ENCODE data around the gene NDUFB2.
"Not testable (repeated sequence)": the region's sequence is repeated elsewhere in the genome, so short reads cannot be mapped to it uniquely, and the experiment has no call there.

Gene NDUFB2

GRCh38 chr7:140661124-140661523, 35.4 kb upstream of the NDUFB2 start:
- Mint-ChIP-seq H3K27me3 (peaks cover 14% of the 10 kb centered on the region), H3K36me3 (ENCODE audit: insufficient read depth) (peaks cover 4% of the 10 kb centered on the region), H3K4me1 (peaks cover 12% of the 10 kb centered on the region), H3K27ac (ENCODE audit: low read depth) (no peak overlapping the region), H3K4me3 (no peak overlapping the region), H3K9me3 (no peaks in the 10 kb centered on the region)
- ATAC-seq (replicated peaks; ENCODE audit: extremely low read depth, poor library complexity, severe bottlenecking) (no peak), DNase-seq (ENCODE audit: low spot score in 2 of 2) (no peak)

DNA sequence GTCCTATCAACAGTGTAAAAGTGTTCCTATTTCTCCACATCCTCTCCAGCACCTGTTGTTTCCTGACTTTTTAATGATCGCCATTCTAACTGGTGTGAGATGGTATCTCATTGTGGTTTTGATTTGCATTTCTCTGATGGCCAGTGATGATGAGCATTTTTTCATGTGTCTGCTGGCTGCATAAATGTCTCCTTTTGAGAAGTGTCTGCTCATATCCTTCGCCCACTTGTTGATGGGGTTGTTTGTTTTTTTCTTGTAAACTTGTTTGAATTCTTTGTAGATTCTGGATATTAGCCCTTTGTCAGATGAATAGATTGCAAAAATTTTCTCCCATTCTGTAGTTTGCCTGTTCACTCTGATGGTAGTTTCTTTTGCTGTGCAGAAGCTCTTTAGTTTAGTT, 33.6 kb upstream of the NDUFB2 start:
- H3K9me3 Mint-ChIP-seq; ATAC-seq (replicated peaks; ENCODE audit: extremely low read depth, poor library complexity, severe bottlenecking); H3K27ac Mint-ChIP-seq (ENCODE audit: low read depth); H3K4me3 Mint-ChIP-seq; DNase-seq (ENCODE audit: low spot score in 2 of 2); H3K4me1 Mint-ChIP-seq; H3K36me3 Mint-ChIP-seq (ENCODE audit: insufficient read depth): not testable (repeated sequence)
- peaks cover 14% of the 10 kb centered on the region for H3K27me3 Mint-ChIP-seq

DNA sequence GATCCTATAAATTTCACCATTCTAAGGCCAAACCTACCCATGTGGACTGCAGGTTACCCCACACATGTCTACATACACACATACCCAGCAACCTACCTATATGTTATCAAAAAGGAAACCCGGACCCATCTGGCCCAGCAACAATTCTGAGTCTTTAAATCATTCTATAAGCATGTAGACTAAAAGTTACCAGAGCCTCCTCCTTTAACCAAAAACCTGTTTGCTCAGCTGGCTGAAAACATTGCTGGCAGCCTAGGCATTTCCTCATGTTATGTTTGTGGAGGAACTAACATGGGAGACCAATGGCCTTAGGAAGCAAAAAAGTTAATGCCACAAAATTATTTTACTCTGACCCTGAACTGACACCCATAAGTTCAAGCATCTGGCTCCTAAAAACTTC, 29.0 kb upstream of the NDUFB2 start:
- no peak for ATAC-seq (replicated peaks; ENCODE audit: extremely low read depth, poor library complexity, severe bottlenecking)
- no peak for DNase-seq (ENCODE audit: low spot score in 2 of 2)
- H3K36me3 Mint-ChIP-seq (ENCODE audit: insufficient read depth): peaks cover 6% of the 10 kb centered on the region
- H3K4me3 Mint-ChIP-seq: no peak overlapping the region
- H3K27me3 Mint-ChIP-seq: peaks cover 14% of the 10 kb centered on the region
- no peaks in the 10 kb centered on the region for H3K4me1 Mint-ChIP-seq
- no peak overlapping the region for H3K27ac Mint-ChIP-seq (ENCODE audit: low read depth)
- no peaks in the 10 kb centered on the region for H3K9me3 Mint-ChIP-seq

- Mint-ChIP-seq H3K4me1 (no peaks in the 10 kb centered on the region), H3K4me3 (no peak overlapping the region), H3K27me3 (peaks cover 14% of the 10 kb centered on the region), H3K36me3 (ENCODE audit: insufficient read depth) (peaks cover 7% of the 10 kb centered on the region), H3K27ac (ENCODE audit: low read depth) (no peak overlapping the region), H3K9me3 (no peaks in the 10 kb centered on the region)
- ATAC-seq (replicated peaks; ENCODE audit: extremely low read depth, poor library complexity, severe bottlenecking): no peak
- DNase-seq (ENCODE audit: low spot score in 2 of 2): no peak
These were observed 27.9 kb upstream of the NDUFB2 start for GRCh38 chr7:140668641-140669040.

DNA sequence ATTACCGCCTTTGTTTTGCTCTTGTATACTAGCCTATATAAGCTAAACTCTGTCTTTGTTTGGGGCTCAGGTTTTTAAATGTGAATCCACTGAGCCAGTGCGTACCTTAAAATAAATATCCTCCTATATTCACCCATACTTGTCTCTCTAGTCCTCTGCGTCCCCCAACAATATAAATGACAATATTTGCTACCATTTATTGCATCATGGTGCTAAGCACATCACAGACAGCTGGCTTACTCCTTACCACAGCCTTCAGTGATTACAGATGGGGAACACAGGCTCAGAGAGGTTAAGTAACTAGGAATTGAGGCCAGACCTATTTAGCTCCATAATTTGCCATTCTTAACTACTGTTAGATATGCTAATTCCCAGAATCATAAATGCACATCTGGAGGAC, 27.2 kb upstream of the NDUFB2 start:
- Mint-ChIP-seq H3K9me3 (no peaks in the 10 kb centered on the region), H3K27ac (ENCODE audit: low read depth) (no peak overlapping the region), H3K36me3 (ENCODE audit: insufficient read depth) (peaks cover 5% of the 10 kb centered on the region), H3K27me3 (peaks cover 14% of the 10 kb centered on the region), H3K4me1 (peaks cover 4% of the 10 kb centered on the region), H3K4me3 (no peak overlapping the region)
- DNase-seq (ENCODE audit: low spot score in 2 of 2): no peak
- no peak for ATAC-seq (replicated peaks; ENCODE audit: extremely low read depth, poor library complexity, severe bottlenecking)

DNA sequence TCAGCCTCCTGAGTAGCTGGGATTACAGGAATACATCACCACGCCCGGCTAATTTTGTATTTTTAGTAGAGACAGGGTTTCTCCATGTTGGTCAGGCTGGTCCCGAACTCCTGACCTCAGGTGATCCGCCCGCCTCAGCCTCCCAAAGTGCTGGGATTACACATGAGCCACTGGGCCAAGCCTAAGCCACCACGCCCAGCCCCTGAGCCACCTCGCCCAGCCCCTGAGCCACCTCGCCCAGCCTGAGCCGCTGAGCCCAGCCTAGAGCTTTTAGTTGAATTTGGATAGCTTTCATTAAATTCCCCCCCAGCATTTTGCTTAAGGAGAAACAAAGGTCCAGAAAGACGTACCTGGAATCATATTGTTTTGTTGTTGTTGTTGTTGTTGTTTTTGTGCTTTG, 26.6 kb upstream of the NDUFB2 start:
- not testable (repeated sequence) for ATAC-seq (replicated peaks; ENCODE audit: extremely low read depth, poor library complexity, severe bottlenecking); H3K4me3 Mint-ChIP-seq; DNase-seq (ENCODE audit: low spot score in 2 of 2); H3K4me1 Mint-ChIP-seq; H3K9me3 Mint-ChIP-seq; H3K27ac Mint-ChIP-seq (ENCODE audit: low read depth); H3K36me3 Mint-ChIP-seq (ENCODE audit: insufficient read depth)
- peaks cover 10% of the 10 kb centered on the region for H3K27me3 Mint-ChIP-seq

DNA sequence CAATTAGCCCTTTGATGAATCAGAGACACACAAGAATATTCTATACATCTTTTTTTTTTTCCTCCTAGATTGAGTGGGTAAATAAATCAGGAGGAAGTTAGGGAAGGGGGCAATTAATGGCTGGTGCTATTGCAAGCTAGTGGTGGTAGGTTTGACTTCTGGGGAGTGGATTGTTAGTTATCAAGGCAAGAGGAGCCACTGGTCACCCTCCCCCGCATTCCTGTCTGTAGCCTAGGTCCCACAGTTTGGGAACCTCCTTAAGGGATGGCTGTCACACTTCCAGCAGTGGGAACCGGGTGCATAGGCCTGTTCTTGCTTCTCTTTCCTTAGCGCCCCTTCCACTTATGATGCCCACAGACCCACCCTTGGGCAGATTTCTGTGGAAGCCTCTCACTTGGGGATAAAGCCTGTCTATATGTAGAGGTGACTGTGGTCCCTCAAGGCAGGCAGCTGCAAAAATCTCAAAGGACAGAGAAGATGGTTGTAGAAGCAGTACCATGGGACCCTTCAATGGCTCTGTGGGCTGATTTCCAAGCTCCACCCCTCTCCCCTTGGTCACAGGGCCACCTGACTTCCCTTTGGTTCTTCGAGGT, 26.1 kb upstream of the NDUFB2 start:
- H3K4me3 Mint-ChIP-seq: no peak overlapping the region
- H3K4me1 Mint-ChIP-seq: peaks cover 13% of the 10 kb centered on the region
- peaks cover 6% of the 10 kb centered on the region for H3K36me3 Mint-ChIP-seq (ENCODE audit: insufficient read depth)
- no peak overlapping the region for H3K27ac Mint-ChIP-seq (ENCODE audit: low read depth)
- DNase-seq (ENCODE audit: low spot score in 2 of 2) (no peak), ATAC-seq (replicated peaks; ENCODE audit: extremely low read depth, poor library complexity, severe bottlenecking) (no peak)
- no peaks in the 10 kb centered on the region for H3K9me3 Mint-ChIP-seq
- peaks cover 4% of the 10 kb centered on the region for H3K27me3 Mint-ChIP-seq

- no peak for DNase-seq (ENCODE audit: low spot score in 2 of 2)
These were observed 24.5 kb upstream of the NDUFB2 start for GRCh38 chr7:140671966-140672365.

DNA sequence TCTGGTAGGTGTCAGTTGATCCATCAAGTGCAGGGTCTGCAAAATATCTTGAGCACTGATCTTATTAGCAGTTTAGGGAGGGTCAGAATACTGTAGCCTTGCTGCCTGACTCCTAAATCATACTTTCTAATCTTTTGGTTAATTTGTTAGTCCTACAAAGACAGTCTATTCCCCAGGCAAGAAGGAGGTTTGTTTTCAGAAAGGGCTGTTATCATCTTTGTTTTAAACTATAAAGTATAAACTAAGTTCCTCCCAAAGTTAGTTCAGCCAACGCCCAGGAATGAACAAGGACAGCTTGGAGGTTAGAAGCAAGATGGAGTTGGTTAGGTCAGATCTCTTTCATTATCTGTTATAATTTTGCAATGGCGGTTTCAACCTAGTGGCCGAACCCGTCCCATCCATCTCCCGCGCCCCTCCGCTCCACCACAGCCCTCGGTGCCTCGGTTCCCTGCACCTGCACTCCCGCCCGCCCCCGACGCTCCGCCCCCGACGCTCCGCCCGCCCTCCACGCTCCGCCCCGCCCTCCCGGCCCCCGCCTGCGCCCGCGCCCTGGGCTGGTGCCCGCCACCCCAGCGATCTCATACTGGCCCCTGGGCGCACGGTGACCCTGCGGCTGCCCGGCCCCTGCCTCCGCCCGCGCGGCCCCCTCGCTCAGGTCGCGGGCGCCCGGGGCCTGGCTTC, 24.0 kb upstream of the NDUFB2 start, which contains the start of gene ADCK2:
ADCK2 (plus strand) TSS at position 564 of the 681 bp plus-strand sequence. CDS start 386 bp downstream, outside the sequence.
- Mint-ChIP-seq H3K9me3 (no peaks in the 10 kb centered on the region), H3K4me3 (peak within 1 kb of the TSS; percentile 86), H3K36me3 (ENCODE audit: insufficient read depth) (peaks cover 10% of the 10 kb centered on the region), H3K4me1 (peaks cover 24% of the 10 kb centered on the region), H3K27me3 (no peaks in the 10 kb centered on the region), H3K27ac (ENCODE audit: low read depth) (peak within 1 kb of the TSS; percentile 91)
- peak; percentile 74 for ATAC-seq (replicated peaks; ENCODE audit: extremely low read depth, poor library complexity, severe bottlenecking)
- DNase-seq (ENCODE audit: low spot score in 2 of 2): peak in 1 of 2 donors; percentile 33

More at GRCh38 chr7:140671966-140672365, 24.5 kb upstream of the NDUFB2 start:
- peaks cover 22% of the 10 kb centered on the region for H3K4me1 Mint-ChIP-seq
- no peak overlapping the region for H3K27ac Mint-ChIP-seq (ENCODE audit: low read depth)
- H3K4me3 Mint-ChIP-seq: peak overlapping the region; percentile 86
- peaks cover 10% of the 10 kb centered on the region for H3K36me3 Mint-ChIP-seq (ENCODE audit: insufficient read depth)
- ATAC-seq (replicated peaks; ENCODE audit: extremely low read depth, poor library complexity, severe bottlenecking): no peak
- no peaks in the 10 kb centered on the region for H3K9me3 Mint-ChIP-seq
- no peaks in the 10 kb centered on the region for H3K27me3 Mint-ChIP-seq

DNA sequence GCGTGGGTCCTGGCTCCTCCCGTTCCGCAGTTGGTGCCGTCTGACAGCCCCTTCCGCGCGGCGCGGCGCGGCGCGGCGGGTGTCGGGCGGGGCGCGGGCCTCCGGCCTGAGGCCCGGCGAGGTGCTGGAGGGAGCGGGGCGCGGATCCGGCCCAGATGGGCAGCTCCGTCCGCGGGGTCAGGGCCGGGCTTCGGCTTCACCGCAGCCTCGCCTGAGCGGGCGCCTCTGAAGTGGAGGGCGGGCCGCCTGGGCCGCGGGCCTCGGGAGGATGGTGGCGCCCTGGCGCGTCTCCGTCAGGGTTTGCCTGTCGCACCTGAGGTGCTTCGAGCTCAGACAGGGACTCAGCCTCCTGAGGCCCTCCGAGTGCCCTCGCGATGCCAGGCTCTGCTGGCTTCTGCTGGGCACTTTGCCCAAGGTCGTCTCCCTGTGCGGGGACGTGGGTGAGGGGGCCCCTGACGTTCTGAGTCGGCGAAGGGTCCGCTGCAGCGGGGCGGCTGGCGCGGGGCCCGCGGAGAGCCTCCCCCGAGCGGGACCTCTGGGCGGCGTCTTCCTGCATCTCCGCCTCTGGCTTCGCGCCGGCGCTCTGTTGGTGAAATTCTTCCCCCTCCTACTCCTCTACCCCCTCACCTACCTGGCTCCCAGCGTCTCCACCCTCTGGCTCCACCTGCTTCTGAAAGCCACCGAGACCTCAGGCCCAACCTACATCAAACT, 23.3 kb upstream of the NDUFB2 start:
- H3K4me1 Mint-ChIP-seq: peaks cover 31% of the 10 kb centered on the region
- peak; percentile 50 to 52 for DNase-seq (ENCODE audit: low spot score in 2 of 2)
- H3K27me3 Mint-ChIP-seq: no peaks in the 10 kb centered on the region
- peak overlapping the region; percentile 86 for H3K4me3 Mint-ChIP-seq
- H3K9me3 Mint-ChIP-seq: no peaks in the 10 kb centered on the region
- H3K27ac Mint-ChIP-seq (ENCODE audit: low read depth): peak overlapping the region; percentile 91
- H3K36me3 Mint-ChIP-seq (ENCODE audit: insufficient read depth): peaks cover 16% of the 10 kb centered on the region
- peak; percentile 78 for ATAC-seq (replicated peaks; ENCODE audit: extremely low read depth, poor library complexity, severe bottlenecking)

GRCh38 chr7:140673774-140674155, 22.7 kb upstream of the NDUFB2 start:
- Mint-ChIP-seq H3K9me3 (no peaks in the 10 kb centered on the region), H3K36me3 (ENCODE audit: insufficient read depth) (peaks cover 21% of the 10 kb centered on the region), H3K27ac (ENCODE audit: low read depth) (peak overlapping the region; percentile 91), H3K4me3 (peak overlapping the region; percentile 86), H3K27me3 (no peaks in the 10 kb centered on the region), H3K4me1 (peaks cover 35% of the 10 kb centered on the region)
- no peak for ATAC-seq (replicated peaks; ENCODE audit: extremely low read depth, poor library complexity, severe bottlenecking)
- no peak for DNase-seq (ENCODE audit: low spot score in 2 of 2)

DNA sequence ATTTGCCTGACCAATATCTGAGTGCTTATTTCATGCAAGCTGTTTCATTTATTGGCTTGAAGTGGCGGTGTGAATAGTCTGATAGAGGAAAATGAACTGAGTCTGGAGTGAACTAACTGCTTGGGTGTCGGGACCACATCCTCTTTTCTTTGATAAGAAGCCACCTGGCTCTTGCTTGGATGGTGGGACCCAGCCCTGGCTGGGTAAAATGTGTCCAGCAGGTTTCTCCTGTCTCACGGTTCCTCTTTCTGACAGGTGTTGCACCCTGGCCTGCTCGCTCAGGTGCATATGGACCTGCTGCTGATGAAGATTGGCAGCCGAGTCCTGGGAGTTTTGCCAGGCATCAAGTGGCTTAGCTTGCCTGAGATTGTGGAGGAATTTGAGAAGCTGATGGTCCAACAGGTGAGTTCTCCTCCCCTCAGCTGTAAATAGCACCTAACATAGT, 22.1 kb upstream of the NDUFB2 start:
- Mint-ChIP-seq H3K4me3 (peak overlapping the region; percentile 86), H3K9me3 (no peaks in the 10 kb centered on the region), H3K36me3 (ENCODE audit: insufficient read depth) (peaks cover 25% of the 10 kb centered on the region), H3K27ac (ENCODE audit: low read depth) (peak overlapping the region; percentile 91), H3K4me1 (peaks cover 35% of the 10 kb centered on the region), H3K27me3 (no peaks in the 10 kb centered on the region)
- DNase-seq (ENCODE audit: low spot score in 2 of 2) (no peak), ATAC-seq (replicated peaks; ENCODE audit: extremely low read depth, poor library complexity, severe bottlenecking) (no peak)
